NCI-H345 treated with DMSO at 0.1 percent for 48 hours (cell line): ENCODE results near the gene MYH16.
"Not testable (repeated sequence)": the region's sequence is repeated elsewhere in the genome, so short reads cannot be mapped to it uniquely, and the experiment has no call there.

Experiments
- DNase-seq: peaks from one replicate; lab custom pipeline; 2025; ENCODE audit not compliant: unreplicated experiment; lab: John Stamatoyannopoulos, UW

The MYH16 gene

DNA sequence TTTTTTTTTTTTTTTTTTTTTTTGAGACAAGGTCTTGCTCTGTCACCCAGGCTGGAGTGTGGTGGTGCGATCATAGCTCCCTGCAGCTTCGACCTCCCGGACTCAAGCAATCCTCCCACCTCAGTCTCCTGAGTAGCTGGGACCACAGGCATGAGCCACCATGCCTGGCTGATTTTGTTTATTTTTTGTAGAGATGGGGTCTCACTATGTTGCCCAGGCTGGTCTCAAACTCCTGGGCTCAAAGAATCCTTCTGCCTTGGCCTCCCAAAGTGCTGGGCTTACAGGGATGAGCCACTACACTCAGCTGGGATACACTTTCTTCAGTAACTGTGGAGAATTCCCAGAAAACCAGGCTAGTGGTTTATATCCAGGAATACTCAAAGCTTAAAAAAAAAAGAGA, 78.0 kb downstream of the MYH16 start:
- DNase-seq = not testable (repeated sequence)

DNA sequence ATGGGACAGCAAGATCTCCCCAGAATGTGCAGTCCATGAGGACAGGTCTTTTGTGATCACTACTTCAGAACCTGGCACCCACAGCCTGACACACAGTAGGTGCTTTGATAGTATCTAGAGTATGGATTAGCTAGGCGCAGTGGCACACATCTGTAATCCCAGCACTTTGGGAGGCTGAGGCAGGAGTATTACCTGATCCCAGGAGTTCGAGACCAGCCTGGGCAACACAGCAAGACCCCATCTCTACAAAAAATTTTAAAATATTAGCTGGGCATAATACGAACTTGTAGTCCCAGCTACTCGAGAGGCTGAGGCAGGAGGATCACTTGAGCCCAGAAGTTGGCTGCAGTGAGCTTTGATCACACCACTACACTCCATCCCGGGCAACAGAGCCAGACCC, 79.6 kb downstream of the MYH16 start:
- DNase-seq = no peak

DNA sequence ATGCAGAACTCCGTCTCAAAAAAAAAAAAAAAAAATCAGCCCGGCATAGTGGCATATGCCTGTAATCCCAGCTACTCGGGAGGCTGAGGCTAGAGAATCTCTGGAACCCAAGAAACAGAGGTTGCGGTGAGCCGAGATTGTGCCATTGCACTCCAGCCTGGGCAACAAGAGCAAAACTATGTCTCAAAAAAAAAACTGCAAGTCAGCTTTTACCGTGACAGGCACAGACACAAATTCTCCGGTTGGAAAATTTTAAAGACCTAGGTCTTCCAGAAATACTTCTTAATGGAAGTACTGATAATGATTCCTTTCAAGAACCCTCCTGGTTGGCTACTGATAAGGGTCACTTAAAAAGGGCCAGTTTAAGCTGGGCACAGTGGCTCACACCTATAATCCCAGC, 82.5 kb downstream of the MYH16 start:
- no peak for DNase-seq

DNA sequence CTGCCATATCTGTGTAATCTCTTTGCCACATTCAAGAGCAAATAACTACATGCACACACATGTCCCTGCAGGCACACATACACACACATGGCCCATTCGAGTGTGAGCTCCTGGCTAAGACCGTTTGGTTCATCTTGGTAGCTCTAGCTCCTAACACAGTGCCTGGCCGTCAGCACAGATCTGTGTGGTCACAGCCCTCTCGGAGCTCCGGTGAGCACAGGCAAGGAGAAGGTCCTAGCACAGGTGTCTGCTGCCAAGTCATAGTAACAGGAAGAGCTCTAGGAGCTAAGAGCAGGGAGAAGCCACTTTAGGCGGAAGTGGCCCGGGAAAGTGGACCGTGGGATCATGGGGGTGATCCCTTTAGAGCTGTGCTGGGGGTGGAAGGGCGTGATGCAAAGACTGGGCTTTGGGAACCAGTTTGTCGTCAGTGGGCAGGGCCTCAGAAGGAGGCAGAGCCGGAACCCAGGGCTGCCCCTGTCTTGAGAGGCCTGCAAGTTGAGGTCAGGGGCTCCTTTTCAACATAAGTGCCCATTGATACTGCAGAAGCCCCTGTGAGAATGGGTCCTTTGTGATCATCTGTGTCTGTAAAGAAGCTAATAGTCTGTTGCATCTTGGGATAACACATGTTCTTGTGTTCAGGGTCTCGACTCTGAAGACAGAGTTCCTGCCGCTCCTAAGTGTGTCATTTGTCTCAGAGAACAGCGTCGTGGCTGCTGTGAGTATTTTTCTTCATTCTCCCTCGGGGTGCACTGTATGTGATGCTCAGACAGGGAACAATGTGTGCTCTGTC, 85.3 kb downstream of the MYH16 start:
- no peak for DNase-seq

DNA sequence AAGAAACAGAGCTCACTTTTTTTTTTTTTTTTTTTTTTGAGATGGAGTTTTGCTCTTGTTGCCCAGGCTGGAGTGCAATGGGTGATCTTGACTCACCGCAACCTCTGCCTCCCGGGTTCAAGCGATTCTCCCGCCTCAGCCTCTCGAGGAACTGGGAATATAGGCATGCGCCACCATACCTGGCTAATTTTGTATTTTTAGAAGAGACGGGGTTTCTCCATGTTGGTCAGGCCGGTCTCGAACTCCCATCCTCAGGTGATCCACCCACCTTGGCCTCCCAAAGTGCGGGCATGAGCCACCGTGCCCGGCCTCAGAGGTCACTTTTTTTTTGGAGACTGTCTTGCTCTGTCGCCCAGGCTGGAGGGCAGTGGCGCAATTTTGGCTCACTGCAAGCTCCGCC, 85.9 kb downstream of the MYH16 start:
- DNase-seq = not testable (repeated sequence)

DNA sequence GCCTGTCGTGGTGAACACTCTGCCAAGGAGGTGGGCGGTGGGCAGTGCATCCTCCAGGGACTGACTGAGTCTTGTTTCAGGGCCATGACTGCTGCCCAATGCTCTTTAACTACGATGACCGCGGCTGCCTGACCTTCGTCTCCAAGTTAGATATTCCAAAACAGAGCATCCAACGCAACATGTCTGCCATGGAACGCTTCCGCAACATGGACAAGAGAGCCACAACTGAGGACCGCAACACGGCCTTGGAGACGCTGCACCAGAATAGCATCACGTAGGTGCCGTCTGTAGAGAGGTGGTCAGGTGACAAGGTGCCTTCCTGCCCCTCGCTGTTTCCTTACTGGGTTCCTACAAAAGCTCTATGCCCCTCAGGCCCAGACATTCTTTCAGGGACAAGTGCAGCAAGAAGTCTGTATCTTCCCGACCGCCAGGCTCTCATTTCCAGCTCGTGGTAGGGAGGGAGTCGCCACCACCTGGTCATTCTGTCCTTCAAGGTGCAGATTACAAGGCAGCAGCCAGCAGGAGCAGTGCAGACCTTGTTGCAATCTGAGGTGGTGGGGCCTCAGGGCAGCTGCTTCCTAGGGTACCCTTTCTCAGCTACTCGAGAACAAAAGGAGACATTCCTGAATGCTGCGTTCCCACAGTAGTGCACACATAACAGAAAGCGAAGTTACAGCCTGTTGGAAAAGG, 87.0 kb downstream of the MYH16 start:
- no peak for DNase-seq
